ENCODE measurements around the gene MDFI.

DNA sequence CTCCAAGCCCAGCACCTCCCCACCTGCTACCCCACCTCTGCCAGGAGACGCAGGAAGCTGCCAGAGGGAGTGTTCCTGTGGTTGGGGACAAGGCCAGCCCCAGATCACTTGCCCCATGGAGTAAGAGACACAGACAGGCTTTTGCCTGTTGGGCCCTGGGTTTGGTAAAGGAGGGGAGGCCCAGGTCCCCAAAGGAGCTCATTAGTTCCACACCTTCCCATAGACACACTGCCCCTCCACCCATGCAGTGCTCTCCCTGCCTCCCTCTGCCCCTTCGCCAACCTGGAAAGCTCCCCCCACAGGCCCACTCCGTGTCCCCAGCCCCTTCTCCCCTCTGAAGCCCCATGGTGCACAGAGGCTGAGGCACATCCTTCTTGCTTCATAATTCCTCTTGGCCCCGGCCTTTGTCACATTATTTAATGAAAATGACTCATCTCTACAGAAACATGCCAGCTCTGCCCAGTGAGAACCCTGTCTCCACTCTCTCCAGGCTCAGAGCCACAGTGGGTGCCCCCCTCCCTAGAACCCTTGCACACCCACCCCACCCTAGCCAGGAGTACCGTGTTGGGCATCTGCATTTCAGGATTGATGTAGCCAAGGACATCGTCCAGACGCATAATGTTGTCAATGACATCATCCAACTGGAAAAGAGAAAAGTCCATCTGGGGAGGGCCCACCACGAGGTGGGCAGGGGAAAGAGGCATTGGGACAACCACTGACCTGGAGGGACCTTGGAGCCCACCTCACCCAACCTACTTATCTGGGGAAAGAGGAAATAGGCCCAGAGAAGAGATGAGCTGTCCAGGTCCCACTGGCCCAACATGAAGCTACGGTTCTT, 51.1 kb downstream of the MDFI start:
- TF ChIP-seq, protein P1, sequence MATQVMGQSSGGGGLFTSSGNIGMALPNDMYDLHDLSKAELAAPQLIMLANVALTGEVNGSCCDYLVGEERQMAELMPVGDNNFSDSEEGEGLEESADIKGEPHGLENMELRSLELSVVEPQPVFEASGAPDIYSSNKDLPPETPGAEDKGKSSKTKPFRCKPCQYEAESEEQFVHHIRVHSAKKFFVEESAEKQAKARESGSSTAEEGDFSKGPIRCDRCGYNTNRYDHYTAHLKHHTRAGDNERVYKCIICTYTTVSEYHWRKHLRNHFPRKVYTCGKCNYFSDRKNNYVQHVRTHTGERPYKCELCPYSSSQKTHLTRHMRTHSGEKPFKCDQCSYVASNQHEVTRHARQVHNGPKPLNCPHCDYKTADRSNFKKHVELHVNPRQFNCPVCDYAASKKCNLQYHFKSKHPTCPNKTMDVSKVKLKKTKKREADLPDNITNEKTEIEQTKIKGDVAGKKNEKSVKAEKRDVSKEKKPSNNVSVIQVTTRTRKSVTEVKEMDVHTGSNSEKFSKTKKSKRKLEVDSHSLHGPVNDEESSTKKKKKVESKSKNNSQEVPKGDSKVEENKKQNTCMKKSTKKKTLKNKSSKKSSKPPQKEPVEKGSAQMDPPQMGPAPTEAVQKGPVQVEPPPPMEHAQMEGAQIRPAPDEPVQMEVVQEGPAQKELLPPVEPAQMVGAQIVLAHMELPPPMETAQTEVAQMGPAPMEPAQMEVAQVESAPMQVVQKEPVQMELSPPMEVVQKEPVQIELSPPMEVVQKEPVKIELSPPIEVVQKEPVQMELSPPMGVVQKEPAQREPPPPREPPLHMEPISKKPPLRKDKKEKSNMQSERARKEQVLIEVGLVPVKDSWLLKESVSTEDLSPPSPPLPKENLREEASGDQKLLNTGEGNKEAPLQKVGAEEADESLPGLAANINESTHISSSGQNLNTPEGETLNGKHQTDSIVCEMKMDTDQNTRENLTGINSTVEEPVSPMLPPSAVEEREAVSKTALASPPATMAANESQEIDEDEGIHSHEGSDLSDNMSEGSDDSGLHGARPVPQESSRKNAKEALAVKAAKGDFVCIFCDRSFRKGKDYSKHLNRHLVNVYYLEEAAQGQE (IDR thresholded peaks at IDR 0.05; ENCODE audit: insufficient read depth in 1 of 2, low read depth in 2 of 2, low read length in 2 of 2), result no peak
- TF ChIP-seq POLR2AphosphoS5 (IDR thresholded peaks at IDR 0.05; ENCODE audit: low read depth, low read length) (no peak), TAF1 (IDR thresholded peaks at IDR 0.05; ENCODE audit: borderline replicate concordance, insufficient read depth, low read length) (no peak), SIN3A (IDR thresholded peaks at IDR 0.05; ENCODE audit: borderline replicate concordance, insufficient read depth, low read length) (no peak), FOXP2 (optimal IDR thresholded peaks at IDR 0.05; ENCODE audit: borderline replicate concordance, extremely low read depth, extremely low read length, insufficient read depth) (no peak)
